ENCODE results near the gene STIM1. TPM values are rescaled to one million over a fixed set of nuclear protein-coding genes. Genes with fewer than 3 reads are reported as not detected.
A peak's percentile ranks its signal among the peaks of the same experiment; 100 is the strongest.

The STIM1 gene
- polyA plus RNA-seq, 2 donors = 29.5 to 42.7 TPM

DNA sequence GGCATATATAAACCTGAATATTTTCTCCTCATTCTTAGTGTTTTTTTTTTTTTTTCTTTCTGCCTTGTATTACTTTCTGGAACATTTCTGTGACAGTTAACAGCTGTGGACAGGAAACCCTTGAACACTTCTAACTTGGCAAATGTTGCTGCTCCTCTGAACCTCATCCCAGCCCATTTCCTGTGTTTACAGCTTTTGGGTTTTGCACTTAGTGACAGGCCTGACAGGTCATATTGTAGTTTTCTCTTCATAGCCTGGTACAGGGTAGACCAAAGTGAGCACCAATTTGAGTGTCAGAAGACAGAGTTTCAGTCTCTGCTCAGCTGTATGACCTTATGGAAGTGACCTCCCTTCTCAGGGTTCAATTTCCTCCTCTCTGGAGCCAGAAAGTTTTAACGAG lies 91.6 kb downstream of the STIM1 start:
- peaks cover 2 to 17% of the 10 kb centered on the region in 2 donors for H3K4me1 ChIP-seq (ENCODE audit: control insufficient read depth in 2 of 2, insufficient read depth in 2 of 2, low read length in 1 of 2)
- no peaks in the 10 kb centered on the region for H3K9me3 ChIP-seq (ENCODE audit: control insufficient read depth in 2 of 2, insufficient read depth in 1 of 2, low read depth in 1 of 2, low read length in 1 of 2)
- no peaks in the 10 kb centered on the region for H3K36me3 ChIP-seq (ENCODE audit: control insufficient read depth in 2 of 2, insufficient read depth in 2 of 2, low read length in 1 of 2)
- H3K27me3 ChIP-seq (ENCODE audit: control insufficient read depth in 1 of 2, insufficient read depth in 2 of 2, low read length in 2 of 2) = no peaks in the 10 kb centered on the region
- 33 to 40% methylated on average over 1 of the region's 1 CpG for WGBS, 2 donors
- peak overlapping the region; percentile 60 to 72 for H3K27ac ChIP-seq (ENCODE audit: low read depth in 2 of 2, low read length in 1 of 2)
- no peak overlapping the region for H3K4me3 ChIP-seq (ENCODE audit: low read depth in 1 of 2, low read length in 2 of 2)

DNA sequence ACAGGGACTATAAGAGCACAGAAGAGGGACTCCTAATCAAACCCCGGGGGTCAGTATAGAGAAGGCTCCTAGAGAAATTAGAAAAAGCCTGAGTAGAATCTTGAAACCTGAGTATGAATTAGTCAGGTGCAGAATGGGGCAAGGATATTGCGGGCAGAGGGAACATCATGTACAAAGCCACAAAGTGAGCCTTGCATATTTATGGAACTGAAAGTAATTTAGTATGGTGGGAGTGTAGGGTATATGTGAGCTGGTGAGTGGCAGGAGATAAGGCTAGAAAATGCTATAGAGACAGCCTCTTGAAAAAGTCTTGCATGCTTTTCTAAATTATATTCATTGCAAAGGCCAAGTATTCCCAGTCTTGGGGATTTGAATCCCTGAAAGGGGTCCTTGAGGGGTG lies 93.7 kb downstream of the STIM1 start:
- peaks cover 2 to 21% of the 10 kb centered on the region in 2 donors for H3K4me1 ChIP-seq (ENCODE audit: control insufficient read depth in 2 of 2, insufficient read depth in 2 of 2, low read length in 1 of 2)
- H3K27me3 ChIP-seq (ENCODE audit: control insufficient read depth in 1 of 2, insufficient read depth in 2 of 2, low read length in 2 of 2) = no peaks in the 10 kb centered on the region
- no peaks in the 10 kb centered on the region for H3K36me3 ChIP-seq (ENCODE audit: control insufficient read depth in 2 of 2, insufficient read depth in 2 of 2, low read length in 1 of 2)
- 81 to 88% methylated on average over 2 of the region's 2 CpGs for WGBS, 2 donors
- H3K9me3 ChIP-seq (ENCODE audit: control insufficient read depth in 2 of 2, insufficient read depth in 1 of 2, low read depth in 1 of 2, low read length in 1 of 2) = no peaks in the 10 kb centered on the region
- no peak overlapping the region for H3K4me3 ChIP-seq (ENCODE audit: low read depth in 1 of 2, low read length in 2 of 2)
- peak overlapping the region in 1 of 2 donors; percentile 47 for H3K27ac ChIP-seq (ENCODE audit: low read depth in 2 of 2, low read length in 1 of 2)

DNA sequence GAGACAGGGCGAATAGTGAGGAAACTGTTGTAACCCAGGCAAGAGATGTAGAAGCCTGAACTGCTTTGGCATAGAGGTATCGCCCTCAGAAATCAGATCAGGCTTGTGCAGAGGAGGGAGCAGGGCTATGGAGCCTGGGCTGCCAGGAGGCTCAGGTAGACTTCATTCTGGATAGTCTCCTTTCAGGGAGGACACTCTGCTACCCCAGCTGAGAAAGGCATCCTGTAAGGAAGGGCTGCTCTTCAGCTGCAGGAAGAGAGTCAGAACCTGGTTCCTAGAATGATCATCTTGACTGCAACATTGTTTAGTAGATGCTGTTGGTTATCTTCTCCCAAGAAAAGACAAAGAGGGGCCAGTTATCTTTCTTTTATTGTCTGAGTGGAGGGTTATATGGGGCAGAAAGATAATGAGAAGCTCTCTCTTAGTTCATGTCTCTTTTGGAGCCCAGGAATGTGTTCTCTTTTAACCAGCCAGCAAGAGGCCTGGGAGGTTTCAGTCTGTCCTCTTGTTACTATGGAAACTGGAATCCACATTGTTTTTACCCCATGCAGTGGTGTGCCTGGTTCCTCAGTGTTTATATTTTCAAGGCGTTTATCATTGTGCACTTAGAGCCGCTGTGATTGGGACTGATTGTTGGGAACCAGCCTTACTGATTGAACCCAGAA lies 95.7 kb downstream of the STIM1 start:
- H3K4me3 ChIP-seq (ENCODE audit: low read depth in 1 of 2, low read length in 2 of 2) = no peak overlapping the region
- 63% methylated on average over 4 of the region's 4 CpGs for WGBS, 2 donors
- no peaks in the 10 kb centered on the region for H3K27me3 ChIP-seq (ENCODE audit: control insufficient read depth in 1 of 2, insufficient read depth in 2 of 2, low read length in 2 of 2)
- peak overlapping the region; percentile 34 to 68 for H3K27ac ChIP-seq (ENCODE audit: low read depth in 2 of 2, low read length in 1 of 2)
- no peaks in the 10 kb centered on the region for H3K36me3 ChIP-seq (ENCODE audit: control insufficient read depth in 2 of 2, insufficient read depth in 2 of 2, low read length in 1 of 2)
- no peaks in the 10 kb centered on the region for H3K9me3 ChIP-seq (ENCODE audit: control insufficient read depth in 2 of 2, insufficient read depth in 1 of 2, low read depth in 1 of 2, low read length in 1 of 2)
- H3K4me1 ChIP-seq (ENCODE audit: control insufficient read depth in 2 of 2, insufficient read depth in 2 of 2, low read length in 1 of 2) = peaks cover 2 to 20% of the 10 kb centered on the region in 2 donors

DNA sequence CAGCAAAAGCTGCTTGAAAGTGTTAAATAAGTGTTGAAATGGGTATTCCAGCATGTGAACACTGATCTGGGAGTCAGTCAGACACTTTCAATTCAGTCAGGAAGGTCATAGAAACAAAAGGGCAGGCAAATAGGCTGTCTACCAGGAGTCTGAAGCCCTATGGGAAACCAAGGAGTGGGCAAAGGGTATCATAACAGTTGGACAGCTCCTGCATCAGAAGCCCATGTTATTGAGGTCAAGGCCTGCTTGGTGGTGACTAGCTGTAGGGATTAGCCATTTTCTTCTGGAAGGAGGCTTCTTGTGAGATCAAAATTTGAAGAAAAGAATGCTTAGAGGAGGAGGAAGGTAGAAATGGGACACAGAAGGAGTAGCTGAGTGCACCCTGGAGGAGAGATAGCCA lies 97.3 kb downstream of the STIM1 start:
- Histone ChIP-seq H3K27ac (ENCODE audit: low read depth in 2 of 2, low read length in 1 of 2) (no peak overlapping the region), H3K4me1 (ENCODE audit: control insufficient read depth in 2 of 2, insufficient read depth in 2 of 2, low read length in 1 of 2) (peaks cover 0 to 13% of the 10 kb centered on the region in 2 donors)

DNA sequence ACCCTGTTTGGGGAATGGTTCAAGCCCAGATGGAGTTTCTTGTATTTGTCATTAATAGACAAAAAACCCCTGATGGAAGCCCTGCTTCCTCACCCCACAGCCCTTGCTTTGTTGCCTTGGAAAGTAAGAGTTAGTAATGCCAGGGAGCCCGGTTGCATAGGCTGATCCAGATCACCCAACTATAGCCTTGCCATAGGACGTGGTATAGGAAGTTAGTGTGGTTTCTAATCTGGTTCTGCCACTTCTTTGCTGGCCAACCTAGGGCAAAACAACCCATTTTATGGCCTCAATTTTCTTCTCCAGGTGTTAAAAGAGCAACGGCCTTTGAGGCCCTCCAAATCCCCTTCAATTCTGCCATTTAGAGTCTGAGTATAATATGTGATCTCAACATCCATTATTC lies 97.9 kb downstream of the STIM1 start:
- no peaks in the 10 kb centered on the region for H3K27me3 ChIP-seq (ENCODE audit: control insufficient read depth in 1 of 2, insufficient read depth in 2 of 2, low read length in 2 of 2)
- H3K27ac ChIP-seq (ENCODE audit: low read depth in 2 of 2, low read length in 1 of 2) = peak overlapping the region; percentile 55 to 86
- WGBS, 2 donors = 78 to 81% methylated on average over 3 of the region's 3 CpGs
- H3K36me3 ChIP-seq (ENCODE audit: control insufficient read depth in 2 of 2, insufficient read depth in 2 of 2, low read length in 1 of 2) = no peaks in the 10 kb centered on the region
- H3K9me3 ChIP-seq (ENCODE audit: control insufficient read depth in 2 of 2, insufficient read depth in 1 of 2, low read depth in 1 of 2, low read length in 1 of 2) = no peaks in the 10 kb centered on the region
- H3K4me3 ChIP-seq (ENCODE audit: low read depth in 1 of 2, low read length in 2 of 2) = no peak overlapping the region
- H3K4me1 ChIP-seq (ENCODE audit: control insufficient read depth in 2 of 2, insufficient read depth in 2 of 2, low read length in 1 of 2) = peaks cover 0 to 13% of the 10 kb centered on the region in 2 donors

More for the DNA sequence above, 97.3 kb downstream of the STIM1 start:
- H3K36me3 ChIP-seq (ENCODE audit: control insufficient read depth in 2 of 2, insufficient read depth in 2 of 2, low read length in 1 of 2) = no peaks in the 10 kb centered on the region
- H3K27me3 ChIP-seq (ENCODE audit: control insufficient read depth in 1 of 2, insufficient read depth in 2 of 2, low read length in 2 of 2) = no peaks in the 10 kb centered on the region
- H3K9me3 ChIP-seq (ENCODE audit: control insufficient read depth in 2 of 2, insufficient read depth in 1 of 2, low read depth in 1 of 2, low read length in 1 of 2) = no peaks in the 10 kb centered on the region
- no peak overlapping the region for H3K4me3 ChIP-seq (ENCODE audit: low read depth in 1 of 2, low read length in 2 of 2)

DNA sequence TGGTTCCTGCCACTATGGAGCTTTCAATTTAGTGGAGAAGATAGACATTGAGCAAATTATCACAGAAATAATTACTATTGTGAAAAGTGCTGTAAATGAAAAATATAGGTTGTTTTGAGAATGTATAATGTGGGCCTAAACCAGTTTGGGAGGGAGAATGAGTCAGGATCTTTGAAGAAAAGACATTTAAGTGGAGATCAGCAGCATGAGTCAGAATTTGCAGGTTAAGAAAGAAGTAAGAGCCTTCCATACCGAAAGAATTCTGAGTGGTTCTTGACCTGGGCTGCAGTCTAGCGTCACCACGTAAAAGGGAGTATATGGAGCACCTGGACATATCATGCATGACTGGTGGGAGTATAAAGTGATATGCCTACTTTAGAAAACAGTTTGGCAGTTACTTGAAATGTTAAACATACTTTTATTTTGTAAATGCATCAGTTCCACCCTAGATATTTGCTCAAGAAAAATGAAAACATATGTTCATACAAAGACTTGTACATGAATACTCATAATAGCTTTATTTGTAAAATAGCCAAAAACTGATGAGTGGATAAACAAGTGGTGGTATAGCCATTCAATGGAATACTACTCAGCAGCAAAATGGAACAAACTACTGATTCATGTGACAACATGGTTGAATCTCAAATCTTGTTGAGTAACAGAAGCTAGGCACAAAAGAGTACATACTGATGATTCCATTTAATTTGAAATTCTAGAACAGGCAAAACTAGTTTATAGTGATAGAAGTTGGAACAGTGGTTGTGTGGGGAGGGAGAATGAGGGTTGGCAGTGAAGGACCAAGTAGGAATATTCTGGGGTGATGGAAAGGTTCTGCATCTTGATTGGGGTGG lies 99.2 kb downstream of the STIM1 start:
- no peaks in the 10 kb centered on the region for H3K27me3 ChIP-seq (ENCODE audit: control insufficient read depth in 1 of 2, insufficient read depth in 2 of 2, low read length in 2 of 2)
- H3K9me3 ChIP-seq (ENCODE audit: control insufficient read depth in 2 of 2, insufficient read depth in 1 of 2, low read depth in 1 of 2, low read length in 1 of 2) = no peaks in the 10 kb centered on the region
- peak overlapping the region; percentile 80 to 86 for H3K27ac ChIP-seq (ENCODE audit: low read depth in 2 of 2, low read length in 1 of 2)
- no peak overlapping the region for H3K4me3 ChIP-seq (ENCODE audit: low read depth in 1 of 2, low read length in 2 of 2)
- H3K36me3 ChIP-seq (ENCODE audit: control insufficient read depth in 2 of 2, insufficient read depth in 2 of 2, low read length in 1 of 2) = no peaks in the 10 kb centered on the region
- 49 to 68% methylated on average over 3 of the region's 3 CpGs for WGBS, 2 donors
- peaks cover 0 to 13% of the 10 kb centered on the region in 2 donors for H3K4me1 ChIP-seq (ENCODE audit: control insufficient read depth in 2 of 2, insufficient read depth in 2 of 2, low read length in 1 of 2)

DNA sequence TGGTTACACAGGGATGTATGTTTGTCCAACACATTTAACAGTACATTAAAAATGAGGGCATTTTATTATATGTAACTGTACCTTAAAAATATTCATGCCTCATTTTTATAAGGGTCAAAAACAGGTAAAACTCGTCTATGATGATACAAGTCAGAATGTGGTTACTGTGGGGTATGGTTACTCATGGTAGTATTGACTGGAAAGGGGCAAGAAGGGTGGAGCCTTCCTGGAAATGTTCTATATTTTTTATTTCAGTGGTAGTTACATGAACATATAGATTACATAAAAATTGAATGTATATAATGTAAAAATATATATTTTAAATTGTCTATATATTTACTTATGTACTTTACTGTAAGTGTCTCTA lies 99.8 kb downstream of the STIM1 start:
- no peaks in the 10 kb centered on the region for H3K27me3 ChIP-seq (ENCODE audit: control insufficient read depth in 1 of 2, insufficient read depth in 2 of 2, low read length in 2 of 2)
- peaks cover 0 to 13% of the 10 kb centered on the region in 2 donors for H3K4me1 ChIP-seq (ENCODE audit: control insufficient read depth in 2 of 2, insufficient read depth in 2 of 2, low read length in 1 of 2)
- H3K27ac ChIP-seq (ENCODE audit: low read depth in 2 of 2, low read length in 1 of 2) = peak overlapping the region in 1 of 2 donors; percentile 55
- WGBS, 2 donors = 60 to 67% methylated on average over 1 of the region's 1 CpG
- no peaks in the 10 kb centered on the region for H3K9me3 ChIP-seq (ENCODE audit: control insufficient read depth in 2 of 2, insufficient read depth in 1 of 2, low read depth in 1 of 2, low read length in 1 of 2)
- no peaks in the 10 kb centered on the region for H3K36me3 ChIP-seq (ENCODE audit: control insufficient read depth in 2 of 2, insufficient read depth in 2 of 2, low read length in 1 of 2)
- H3K4me3 ChIP-seq (ENCODE audit: low read depth in 1 of 2, low read length in 2 of 2) = no peak overlapping the region

DNA sequence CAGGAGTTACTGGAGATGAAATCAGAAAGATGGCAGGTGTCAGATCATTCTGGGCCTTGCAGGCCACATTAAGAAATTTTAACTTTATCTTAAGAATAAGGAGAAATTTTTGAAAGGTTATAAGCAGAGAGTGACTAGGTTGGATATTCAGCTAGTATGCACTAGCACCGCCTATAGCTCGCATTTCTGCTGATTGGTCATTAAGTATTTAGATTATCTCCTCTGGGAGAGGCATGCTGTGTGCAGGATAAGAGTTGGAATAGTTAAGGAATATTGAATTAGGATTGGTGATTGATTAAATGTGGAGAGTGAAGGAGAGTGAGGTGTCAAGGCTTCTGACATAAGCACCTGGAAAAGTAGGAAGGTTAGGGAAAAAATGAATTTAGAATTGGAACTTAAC lies 100.6 kb downstream of the STIM1 start:
- no peaks in the 10 kb centered on the region for H3K27me3 ChIP-seq (ENCODE audit: control insufficient read depth in 1 of 2, insufficient read depth in 2 of 2, low read length in 2 of 2)
- H3K9me3 ChIP-seq (ENCODE audit: control insufficient read depth in 2 of 2, insufficient read depth in 1 of 2, low read depth in 1 of 2, low read length in 1 of 2) = no peaks in the 10 kb centered on the region
- H3K27ac ChIP-seq (ENCODE audit: low read depth in 2 of 2, low read length in 1 of 2) = no peak overlapping the region
- 87 to 89% methylated on average over 2 of the region's 2 CpGs for WGBS, 2 donors
- H3K4me3 ChIP-seq (ENCODE audit: low read depth in 1 of 2, low read length in 2 of 2) = no peak overlapping the region
- H3K4me1 ChIP-seq (ENCODE audit: control insufficient read depth in 2 of 2, insufficient read depth in 2 of 2, low read length in 1 of 2) = peaks cover 0 to 12% of the 10 kb centered on the region in 2 donors
- no peaks in the 10 kb centered on the region for H3K36me3 ChIP-seq (ENCODE audit: control insufficient read depth in 2 of 2, insufficient read depth in 2 of 2, low read length in 1 of 2)

DNA sequence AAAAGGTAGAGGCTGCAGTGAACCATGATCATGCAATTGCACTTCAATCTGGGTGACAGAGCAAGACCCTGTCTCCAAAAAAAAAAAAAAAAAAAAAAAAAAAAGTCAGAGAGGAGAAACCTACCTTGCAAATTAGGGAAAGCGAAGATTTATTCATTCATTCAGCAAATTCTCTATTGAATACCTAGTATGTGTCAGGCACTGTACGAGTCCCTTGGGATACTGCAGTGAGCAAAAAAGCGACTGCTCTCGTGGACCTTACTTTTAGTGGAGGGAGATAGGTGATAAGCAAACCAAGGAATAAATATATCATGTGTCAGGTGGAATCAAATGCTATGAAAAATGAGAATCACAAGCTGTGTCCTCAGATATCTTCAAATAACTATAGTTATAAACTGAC lies 101.3 kb downstream of the STIM1 start:
- Histone ChIP-seq H3K27me3 (ENCODE audit: control insufficient read depth in 1 of 2, insufficient read depth in 2 of 2, low read length in 2 of 2) (no peaks in the 10 kb centered on the region), H3K27ac (ENCODE audit: low read depth in 2 of 2, low read length in 1 of 2) (no peak overlapping the region), H3K36me3 (ENCODE audit: control insufficient read depth in 2 of 2, insufficient read depth in 2 of 2, low read length in 1 of 2) (no peaks in the 10 kb centered on the region), H3K4me3 (ENCODE audit: low read depth in 1 of 2, low read length in 2 of 2) (no peak overlapping the region), H3K9me3 (ENCODE audit: control insufficient read depth in 2 of 2, insufficient read depth in 1 of 2, low read depth in 1 of 2, low read length in 1 of 2) (no peaks in the 10 kb centered on the region), H3K4me1 (ENCODE audit: control insufficient read depth in 2 of 2, insufficient read depth in 2 of 2, low read length in 1 of 2) (peaks cover 0 to 10% of the 10 kb centered on the region in 2 donors)
- 95 to 100% methylated on average over 4 of the region's 4 CpGs for WGBS, 2 donors
